Stimulated activated effector memory CD8-positive, alpha-beta T cell treated with anti-CD3 and anti-CD28 coated beads, Interleukin-12 subunit alpha, Interleukin-12 subunit beta, amount 100 ng/mL, for 72 hours (primary cell): Measurements from ENCODE around the gene SLC7A10.
"Not testable (repeated sequence)": the region's sequence is repeated elsewhere in the genome, so short reads cannot be mapped to it uniquely, and the experiment has no call there.

Experiments
- ATAC-seq: fragments of 150-1000 bp; cut with Tn5 transposase; 2 replicates; pipeline ENCODE4 v1.10.0; 2021
- DNase-seq, 2 donors: peaks; one replicate each; pipeline ENCODE4 v3.0.0; 2021 to 2022; ENCODE audit warnings: low spot score in 2 of 2
- H3K27ac Mint-ChIP-seq: one replicate; pipeline ENCODE4 v1.8.0; 2022; ENCODE audit warnings: mild to moderate bottlenecking, mixed read lengths
- H3K36me3 Mint-ChIP-seq: one replicate; pipeline ENCODE4 v1.8.0; 2022; ENCODE audit warnings: mild to moderate bottlenecking, mixed read lengths
- H3K4me1 Mint-ChIP-seq: one replicate; pipeline ENCODE4 v1.8.0; 2022; ENCODE audit warnings: mixed read lengths
- H3K4me3 Mint-ChIP-seq: one replicate; pipeline ENCODE4 v1.8.0; 2022; ENCODE audit warnings: mild to moderate bottlenecking, mixed read lengths
- H3K9me3 Mint-ChIP-seq: one replicate; pipeline ENCODE4 v1.8.0; 2022; ENCODE audit warnings: mixed read lengths

The SLC7A10 gene

GRCh38 chr19:33217881-33218280, 7.8 kb downstream of the SLC7A10 start:
- no peaks in the 10 kb centered on the region for H3K4me1 Mint-ChIP-seq
- H3K4me3 Mint-ChIP-seq = no peak overlapping the region
- no peak for ATAC-seq
- no peak for DNase-seq
- no peak overlapping the region for H3K27ac Mint-ChIP-seq
- no peaks in the 10 kb centered on the region for H3K36me3 Mint-ChIP-seq
- no peaks in the 10 kb centered on the region for H3K9me3 Mint-ChIP-seq

- DNase-seq = no peak
- no peak for ATAC-seq
- no peaks in the 10 kb centered on the region for H3K36me3 Mint-ChIP-seq
- H3K9me3 Mint-ChIP-seq = no peaks in the 10 kb centered on the region
- H3K4me1 Mint-ChIP-seq = no peaks in the 10 kb centered on the region
- H3K27ac Mint-ChIP-seq = no peak overlapping the region
- H3K4me3 Mint-ChIP-seq = no peak overlapping the region
These were observed 9.3 kb downstream of the SLC7A10 start for GRCh38 chr19:33216198-33216830.

- ATAC-seq = no peak
- no peaks in the 10 kb centered on the region for H3K4me1 Mint-ChIP-seq
- H3K9me3 Mint-ChIP-seq = no peaks in the 10 kb centered on the region
- H3K36me3 Mint-ChIP-seq = no peaks in the 10 kb centered on the region
- no peak for DNase-seq
- no peak overlapping the region for H3K4me3 Mint-ChIP-seq
- H3K27ac Mint-ChIP-seq = no peak overlapping the region
These were observed 10.0 kb downstream of the SLC7A10 start for GRCh38 chr19:33215438-33216197.

GRCh38 chr19:33214596-33214995, 11.1 kb downstream of the SLC7A10 start:
- Mint-ChIP-seq H3K4me3 (no peak overlapping the region), H3K4me1 (no peaks in the 10 kb centered on the region), H3K36me3 (no peaks in the 10 kb centered on the region), H3K9me3 (no peaks in the 10 kb centered on the region), H3K27ac (peak overlapping the region; percentile 26)
- ATAC-seq (no peak), DNase-seq (no peak)

GRCh38 chr19:33212436-33213172, 13.0 kb downstream of the SLC7A10 start:
- ATAC-seq = no peak
- Mint-ChIP-seq H3K36me3 (no peaks in the 10 kb centered on the region), H3K9me3 (no peaks in the 10 kb centered on the region), H3K4me1 (no peaks in the 10 kb centered on the region), H3K27ac (no peak overlapping the region), H3K4me3 (no peak overlapping the region)
- no peak for DNase-seq

GRCh38 chr19:33211794-33212435, 13.7 kb downstream of the SLC7A10 start:
- no peak overlapping the region for H3K4me3 Mint-ChIP-seq
- H3K9me3 Mint-ChIP-seq = no peaks in the 10 kb centered on the region
- H3K27ac Mint-ChIP-seq = no peak overlapping the region
- no peaks in the 10 kb centered on the region for H3K36me3 Mint-ChIP-seq
- H3K4me1 Mint-ChIP-seq = no peaks in the 10 kb centered on the region
- no peak for DNase-seq
- no peak for ATAC-seq

GRCh38 chr19:33210266-33210940, 15.2 kb downstream of the SLC7A10 start:
- H3K4me3 Mint-ChIP-seq = no peak overlapping the region
- no peak overlapping the region for H3K27ac Mint-ChIP-seq
- no peaks in the 10 kb centered on the region for H3K36me3 Mint-ChIP-seq
- no peak for ATAC-seq
- DNase-seq = no peak
- H3K4me1 Mint-ChIP-seq = no peaks in the 10 kb centered on the region
- H3K9me3 Mint-ChIP-seq = no peaks in the 10 kb centered on the region

- not testable (repeated sequence) for H3K4me1 Mint-ChIP-seq, H3K4me3 Mint-ChIP-seq, H3K36me3 Mint-ChIP-seq, H3K27ac Mint-ChIP-seq, ATAC-seq, DNase-seq, H3K9me3 Mint-ChIP-seq
These were observed 15.8 kb downstream of the SLC7A10 start for GRCh38 chr19:33209850-33210230.

GRCh38 chr19:33208904-33209849, 16.5 kb downstream of the SLC7A10 start:
- DNase-seq (no peak), ATAC-seq (no peak)
- Mint-ChIP-seq H3K4me3 (no peak overlapping the region), H3K4me1 (no peaks in the 10 kb centered on the region), H3K36me3 (no peaks in the 10 kb centered on the region), H3K9me3 (no peaks in the 10 kb centered on the region), H3K27ac (no peak overlapping the region)

GRCh38 chr19:33208371-33208895, 17.2 kb downstream of the SLC7A10 start:
- ATAC-seq = no peak
- no peak for DNase-seq
- no peak overlapping the region for H3K4me3 Mint-ChIP-seq
- no peaks in the 10 kb centered on the region for H3K9me3 Mint-ChIP-seq
- no peaks in the 10 kb centered on the region for H3K36me3 Mint-ChIP-seq
- no peak overlapping the region for H3K27ac Mint-ChIP-seq
- H3K4me1 Mint-ChIP-seq = no peaks in the 10 kb centered on the region

- Mint-ChIP-seq H3K4me1 (no peaks in the 10 kb centered on the region), H3K9me3 (no peaks in the 10 kb centered on the region), H3K36me3 (no peaks in the 10 kb centered on the region), H3K27ac (no peak overlapping the region), H3K4me3 (no peak overlapping the region)
- ATAC-seq (no peak), DNase-seq (no peak)
These were observed 17.7 kb downstream of the SLC7A10 start for GRCh38 chr19:33207903-33208302.

GRCh38 chr19:33207040-33207620, 18.5 kb downstream of the SLC7A10 start:
- Mint-ChIP-seq H3K4me3 (no peak overlapping the region), H3K36me3 (no peaks in the 10 kb centered on the region), H3K9me3 (no peaks in the 10 kb centered on the region), H3K27ac (no peak overlapping the region), H3K4me1 (no peaks in the 10 kb centered on the region)
- ATAC-seq = no peak
- DNase-seq = no peak

GRCh38 chr19:33206261-33207039, 19.2 kb downstream of the SLC7A10 start:
- ATAC-seq = no peak
- H3K4me3 Mint-ChIP-seq = no peak overlapping the region
- H3K27ac Mint-ChIP-seq = no peak overlapping the region
- no peaks in the 10 kb centered on the region for H3K36me3 Mint-ChIP-seq
- H3K4me1 Mint-ChIP-seq = no peaks in the 10 kb centered on the region
- no peaks in the 10 kb centered on the region for H3K9me3 Mint-ChIP-seq
- DNase-seq = no peak
